ENCODE data around the gene KLHL10. TPM values are rescaled to one million over a fixed set of nuclear protein-coding genes. Genes with fewer than 3 reads are reported as not detected.

Gene KLHL10
- total and polyA plus RNA-seq, 2 of the 13 experiments (the other 11 are each of a cell fraction or from before 2014, with no cell fraction given): 0.04 to 0.08 TPM

DNA sequence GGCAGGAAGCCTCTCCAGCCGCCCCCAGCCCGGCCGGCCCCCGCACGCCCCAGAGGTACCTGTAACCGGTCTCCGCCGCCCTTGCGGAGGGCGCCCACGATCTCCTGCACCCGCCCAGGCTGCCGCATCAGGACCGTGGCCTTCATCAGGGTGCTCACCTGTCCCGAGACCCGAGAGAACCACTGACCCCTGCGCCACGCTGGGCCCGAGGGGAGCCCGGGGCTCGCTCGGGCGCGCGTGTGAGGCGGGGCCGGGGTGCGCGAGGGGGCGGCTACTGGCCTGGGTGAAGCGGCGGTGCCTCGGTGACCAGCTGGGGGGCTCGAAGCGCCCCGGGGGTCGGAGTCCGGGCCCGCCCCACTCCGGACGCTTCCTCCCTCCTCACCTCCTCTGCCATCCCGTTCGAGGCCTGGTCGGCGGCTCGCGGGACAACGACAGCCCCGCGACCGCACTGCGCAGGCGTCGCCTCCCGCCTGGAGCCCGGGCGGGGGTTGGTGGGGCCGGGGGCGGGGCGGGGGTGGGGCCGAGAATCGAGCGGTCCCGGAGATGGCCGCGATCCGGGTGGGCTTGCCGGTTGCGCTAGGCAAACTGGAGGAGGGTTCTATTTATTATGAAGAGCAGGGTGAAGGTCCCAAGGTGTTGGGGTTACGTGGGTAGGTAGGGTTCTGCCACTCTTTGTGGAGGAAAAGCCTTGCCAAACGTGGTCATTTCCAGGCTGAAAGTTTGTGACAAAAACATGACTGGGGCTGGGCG, 1.6 kb upstream of the KLHL10 start, which contains the start of gene NT5C3B (continued):
- TF ChIP-seq SIN3A (IDR thresholded peaks at IDR 0.05; ENCODE audit: borderline replicate concordance, low read depth, low read length) (0 out of 2 replicates have a peak, but pooled peaks have one; percentile 46), ZFY (CRISPR knock-in tag; IDR thresholded peaks at IDR 0.05) (peak; percentile 93), ZNF781 (CRISPR knock-in tag; IDR thresholded peaks at IDR 0.05; ENCODE audit: borderline replicate concordance, not compliant biosample characterization) (no peak), ZNF136 (CRISPR knock-in tag; IDR thresholded peaks at IDR 0.05; ENCODE audit: low read depth) (no peak), SMARCC2 (IDR thresholded peaks at IDR 0.05) (no peak)
- TF ChIP-seq, protein P1, sequence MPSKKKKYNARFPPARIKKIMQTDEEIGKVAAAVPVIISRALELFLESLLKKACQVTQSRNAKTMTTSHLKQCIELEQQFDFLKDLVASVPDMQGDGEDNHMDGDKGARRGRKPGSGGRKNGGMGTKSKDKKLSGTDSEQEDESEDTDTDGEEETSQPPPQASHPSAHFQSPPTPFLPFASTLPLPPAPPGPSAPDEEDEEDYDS (CRISPR knock-in tag; IDR thresholded peaks at IDR 0.05): no peak
- TF ChIP-seq, protein P2, sequence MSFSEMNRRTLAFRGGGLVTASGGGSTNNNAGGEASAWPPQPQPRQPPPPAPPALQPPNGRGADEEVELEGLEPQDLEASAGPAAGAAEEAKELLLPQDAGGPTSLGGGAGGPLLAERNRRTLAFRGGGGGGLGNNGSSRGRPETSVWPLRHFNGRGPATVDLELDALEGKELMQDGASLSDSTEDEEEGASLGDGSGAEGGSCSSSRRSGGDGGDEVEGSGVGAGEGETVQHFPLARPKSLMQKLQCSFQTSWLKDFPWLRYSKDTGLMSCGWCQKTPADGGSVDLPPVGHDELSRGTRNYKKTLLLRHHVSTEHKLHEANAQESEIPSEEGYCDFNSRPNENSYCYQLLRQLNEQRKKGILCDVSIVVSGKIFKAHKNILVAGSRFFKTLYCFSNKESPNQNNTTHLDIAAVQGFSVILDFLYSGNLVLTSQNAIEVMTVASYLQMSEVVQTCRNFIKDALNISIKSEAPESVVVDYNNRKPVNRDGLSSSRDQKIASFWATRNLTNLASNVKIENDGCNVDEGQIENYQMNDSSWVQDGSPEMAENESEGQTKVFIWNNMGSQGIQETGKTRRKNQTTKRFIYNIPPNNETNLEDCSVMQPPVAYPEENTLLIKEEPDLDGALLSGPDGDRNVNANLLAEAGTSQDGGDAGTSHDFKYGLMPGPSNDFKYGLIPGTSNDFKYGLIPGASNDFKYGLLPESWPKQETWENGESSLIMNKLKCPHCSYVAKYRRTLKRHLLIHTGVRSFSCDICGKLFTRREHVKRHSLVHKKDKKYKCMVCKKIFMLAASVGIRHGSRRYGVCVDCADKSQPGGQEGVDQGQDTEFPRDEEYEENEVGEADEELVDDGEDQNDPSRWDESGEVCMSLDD (CRISPR knock-in tag; IDR thresholded peaks at IDR 0.05; ENCODE audit: borderline replicate concordance): 0 out of 2 replicates have a peak, but pooled peaks have one; percentile 31
- TF ChIP-seq, protein P3, sequence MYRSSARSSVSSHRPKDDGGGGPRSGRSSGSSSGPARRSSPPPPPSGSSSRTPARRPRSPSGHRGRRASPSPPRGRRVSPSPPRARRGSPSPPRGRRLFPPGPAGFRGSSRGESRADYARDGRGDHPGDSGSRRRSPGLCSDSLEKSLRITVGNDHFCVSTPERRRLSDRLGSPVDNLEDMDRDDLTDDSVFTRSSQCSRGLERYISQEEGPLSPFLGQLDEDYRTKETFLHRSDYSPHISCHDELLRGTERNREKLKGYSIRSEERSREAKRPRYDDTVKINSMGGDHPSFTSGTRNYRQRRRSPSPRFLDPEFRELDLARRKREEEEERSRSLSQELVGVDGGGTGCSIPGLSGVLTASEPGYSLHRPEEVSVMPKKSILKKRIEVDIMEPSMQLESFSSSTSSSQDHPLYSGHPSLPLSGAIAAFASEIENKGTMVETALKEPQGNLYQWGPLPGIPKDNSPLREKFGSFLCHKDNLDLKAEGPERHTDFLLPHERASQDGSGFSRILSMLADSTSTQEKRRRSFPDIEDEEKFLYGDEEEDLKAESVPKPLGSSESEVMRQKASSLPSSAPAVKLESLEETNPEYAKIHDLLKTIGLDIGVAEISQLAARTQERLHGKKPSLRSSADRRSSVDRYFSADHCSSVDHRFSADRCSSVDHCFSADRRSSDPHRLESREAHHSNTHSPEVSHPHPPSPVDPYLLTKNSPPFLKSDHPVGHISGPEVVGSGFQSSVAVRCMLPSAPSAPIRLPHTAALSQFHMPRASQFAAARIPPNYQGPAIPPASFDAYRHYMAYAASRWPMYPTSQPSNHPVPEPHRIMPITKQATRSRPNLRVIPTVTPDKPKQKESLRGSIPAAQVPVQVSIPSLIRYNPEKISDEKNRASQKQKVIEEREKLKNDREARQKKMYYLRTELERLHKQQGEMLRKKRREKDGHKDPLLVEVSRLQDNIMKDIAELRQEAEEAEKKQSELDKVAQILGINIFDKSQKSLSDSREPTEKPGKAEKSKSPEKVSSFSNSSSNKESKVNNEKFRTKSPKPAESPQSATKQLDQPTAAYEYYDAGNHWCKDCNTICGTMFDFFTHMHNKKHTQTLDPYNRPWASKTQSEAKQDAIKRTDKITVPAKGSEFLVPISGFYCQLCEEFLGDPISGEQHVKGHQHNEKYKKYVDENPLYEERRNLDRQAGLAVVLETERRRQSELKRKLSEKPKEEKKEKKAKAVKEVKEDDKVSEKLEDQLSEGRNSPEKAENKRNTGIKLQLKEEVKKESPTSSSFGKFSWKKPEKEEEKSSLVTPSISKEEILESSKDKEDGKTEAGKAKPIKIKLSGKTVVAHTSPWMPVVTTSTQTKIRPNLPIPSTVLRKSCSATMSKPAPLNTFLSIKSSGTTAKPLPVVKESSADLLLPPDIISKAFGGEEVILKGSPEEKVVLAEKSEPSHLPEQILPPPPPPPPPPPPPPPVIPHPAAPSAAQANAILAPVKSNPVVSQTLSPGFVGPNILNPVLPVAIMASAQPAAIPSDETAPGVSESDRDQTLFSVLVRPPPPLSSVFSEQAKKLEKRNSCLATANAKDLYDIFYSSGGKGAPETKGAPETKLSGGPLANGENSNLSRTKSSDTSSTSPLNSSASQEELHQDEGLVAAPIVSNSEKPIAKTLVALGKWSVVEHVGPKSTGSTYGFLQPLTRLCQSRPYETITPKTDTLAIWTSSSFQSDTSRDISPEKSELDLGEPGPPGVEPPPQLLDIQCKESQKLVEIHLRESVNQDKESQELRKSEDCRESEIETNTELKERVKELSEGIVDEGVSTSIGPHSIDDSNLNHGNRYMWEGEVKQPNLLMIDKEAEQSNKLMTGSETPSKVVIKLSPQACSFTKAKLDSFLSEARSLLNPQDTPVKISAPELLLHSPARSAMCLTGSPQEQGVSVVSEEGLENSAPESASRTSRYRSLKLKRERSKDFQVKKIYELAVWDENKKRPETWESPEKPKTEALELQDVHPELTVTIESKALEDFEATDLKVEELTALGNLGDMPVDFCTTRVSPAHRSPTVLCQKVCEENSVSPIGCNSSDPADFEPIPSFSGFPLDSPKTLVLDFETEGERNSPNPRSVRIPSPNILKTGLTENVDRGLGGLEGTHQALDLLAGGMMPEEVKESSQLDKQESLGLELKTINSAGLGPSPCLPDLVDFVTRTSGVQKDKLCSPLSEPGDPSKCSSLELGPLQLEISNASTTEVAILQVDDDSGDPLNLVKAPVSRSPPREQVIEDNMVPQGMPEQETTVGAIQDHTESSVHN (CRISPR knock-in tag; IDR thresholded peaks at IDR 0.05): no peak
- TF ChIP-seq, protein P4, sequence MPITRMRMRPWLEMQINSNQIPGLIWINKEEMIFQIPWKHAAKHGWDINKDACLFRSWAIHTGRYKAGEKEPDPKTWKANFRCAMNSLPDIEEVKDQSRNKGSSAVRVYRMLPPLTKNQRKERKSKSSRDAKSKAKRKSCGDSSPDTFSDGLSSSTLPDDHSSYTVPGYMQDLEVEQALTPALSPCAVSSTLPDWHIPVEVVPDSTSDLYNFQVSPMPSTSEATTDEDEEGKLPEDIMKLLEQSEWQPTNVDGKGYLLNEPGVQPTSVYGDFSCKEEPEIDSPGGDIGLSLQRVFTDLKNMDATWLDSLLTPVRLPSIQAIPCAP (CRISPR knock-in tag; IDR thresholded peaks at IDR 0.05; ENCODE audit: low read depth): no peak
- TF ChIP-seq, protein P5, sequence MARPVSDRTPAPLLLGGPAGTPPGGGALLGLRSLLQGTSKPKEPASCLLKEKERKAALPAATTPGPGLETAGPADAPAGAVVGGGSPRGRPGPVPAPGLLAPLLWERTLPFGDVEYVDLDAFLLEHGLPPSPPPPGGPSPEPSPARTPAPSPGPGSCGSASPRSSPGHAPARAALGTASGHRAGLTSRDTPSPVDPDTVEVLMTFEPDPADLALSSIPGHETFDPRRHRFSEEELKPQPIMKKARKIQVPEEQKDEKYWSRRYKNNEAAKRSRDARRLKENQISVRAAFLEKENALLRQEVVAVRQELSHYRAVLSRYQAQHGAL (CRISPR knock-in tag; IDR thresholded peaks at IDR 0.05; ENCODE audit: not compliant biosample characterization): no peak
- TF ChIP-seq, protein P6, sequence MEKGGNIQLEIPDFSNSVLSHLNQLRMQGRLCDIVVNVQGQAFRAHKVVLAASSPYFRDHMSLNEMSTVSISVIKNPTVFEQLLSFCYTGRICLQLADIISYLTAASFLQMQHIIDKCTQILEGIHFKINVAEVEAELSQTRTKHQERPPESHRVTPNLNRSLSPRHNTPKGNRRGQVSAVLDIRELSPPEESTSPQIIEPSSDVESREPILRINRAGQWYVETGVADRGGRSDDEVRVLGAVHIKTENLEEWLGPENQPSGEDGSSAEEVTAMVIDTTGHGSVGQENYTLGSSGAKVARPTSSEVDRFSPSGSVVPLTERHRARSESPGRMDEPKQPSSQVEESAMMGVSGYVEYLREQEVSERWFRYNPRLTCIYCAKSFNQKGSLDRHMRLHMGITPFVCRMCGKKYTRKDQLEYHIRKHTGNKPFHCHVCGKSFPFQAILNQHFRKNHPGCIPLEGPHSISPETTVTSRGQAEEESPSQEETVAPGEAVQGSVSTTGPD (CRISPR knock-in tag; IDR thresholded peaks at IDR 0.05): no peak
